ENCODE measurements around the gene CACFD1. TPM values are rescaled to one million over a fixed set of nuclear protein-coding genes. Genes with fewer than 3 reads are reported as not detected.

The CACFD1 gene
- total and polyA plus RNA-seq, 2 of the 4 experiments (the other 2 are of a cell fraction), result 2.0 to 6.6 TPM

DNA sequence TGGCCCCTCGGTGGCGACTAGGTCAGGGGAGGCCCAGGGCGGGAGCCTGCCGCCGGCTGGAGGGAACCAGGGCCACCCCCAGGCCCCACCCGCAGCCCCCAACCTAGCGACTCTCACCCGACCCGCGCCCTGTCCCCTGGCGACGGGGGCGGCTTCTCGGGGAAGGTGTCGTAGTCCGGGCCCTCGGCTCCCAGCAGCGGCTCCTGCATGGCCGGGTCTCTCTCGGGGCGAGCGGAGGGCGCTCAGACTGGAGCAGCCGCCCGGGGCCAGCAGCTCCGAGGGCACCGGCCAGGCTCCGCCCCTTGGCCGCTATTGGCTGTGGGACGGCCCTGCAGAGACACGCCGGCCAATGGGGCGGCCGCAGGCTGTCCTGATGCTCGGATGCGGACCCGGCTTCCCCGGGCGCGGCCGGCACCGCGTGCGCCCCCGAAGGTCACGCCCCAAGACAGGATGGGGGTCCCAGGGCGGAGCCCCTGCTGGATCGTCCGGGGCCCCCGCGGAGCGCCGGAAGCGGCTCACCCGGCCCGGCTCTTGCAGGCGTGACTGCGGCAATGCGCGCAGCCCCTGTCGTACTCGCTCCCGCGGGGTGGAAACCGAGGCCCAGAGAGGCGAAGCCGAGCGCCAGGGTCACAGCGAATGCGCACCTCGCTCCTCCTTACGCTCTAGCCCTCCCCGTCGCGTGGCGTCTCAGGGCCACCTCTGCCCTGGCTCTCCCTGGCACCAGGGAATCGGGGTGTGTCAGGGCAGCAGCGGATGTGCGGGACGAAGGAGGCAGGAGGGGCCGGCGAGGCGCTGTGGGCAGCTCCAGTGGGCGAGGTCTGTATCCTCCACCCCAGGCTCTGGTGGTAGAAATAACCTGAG lies 19.3 kb downstream of the CACFD1 start, which contains the start of gene SLC2A6:
Gene SLC2A6, minus strand, starts transcription at position 249 of the 861 bp plus-strand sequence. Its CDS starts 40 bp downstream, at position 209.
- BruUV-seq (replicated peaks), result no TSS peak
- H3K18ac ChIP-seq (ENCODE audit: low read depth, low read length), result no peak within 1 kb of the TSS
- no peak within 1 kb of the TSS for H4K5ac ChIP-seq (ENCODE audit: low read depth, low read length)
- peak within 1 kb of the TSS; percentile 36 for H3K9ac ChIP-seq (ENCODE audit: low read depth, low read length)
- ChIA-PET CTCF (interaction anchor here (1.1 kb wide), 1 partner anchor 127 kb away, joined by 3 read pairs; no protein-coding TSS in a partner anchor), POLR2A (ENCODE audit: unreplicated experiment) (no interaction called here)
- H3K4ac ChIP-seq (ENCODE audit: low read depth, low read length), result peak within 1 kb of the TSS; percentile 35; the same call in 1 of the 2 replicates
- H2BK5ac ChIP-seq (ENCODE audit: low read depth, low read length, poor library complexity, severe bottlenecking), result no peak within 1 kb of the TSS
- H3K56ac ChIP-seq (ENCODE audit: extremely low read depth, insufficient read depth, low read length), result no peak within 1 kb of the TSS
- no peak within 1 kb of the TSS for H2BK15ac ChIP-seq (ENCODE audit: low read depth, low read length)
- H3K23ac ChIP-seq (ENCODE audit: low read depth, low read length), result peak within 1 kb of the TSS; percentile 70
- no peaks in the 10 kb centered on the region for H3K9me1 ChIP-seq (ENCODE audit: insufficient read depth, low read length)
- H3K14ac ChIP-seq (replicated peaks; ENCODE audit: low read depth, low read length), result peak within 1 kb of the TSS; percentile 66; the same call in 1 of the 2 replicates
- DNase-seq, result peak; percentile 63
- WGBS, 2 experiments (ENCODE audit: extremely low coverage in 2 of 2, insufficient read length in 1 of 2), result 3% methylated on average over 49 of the region's 84 CpGs; no CpG with 5 or more reads in 1 of the 2 experiments
- no peaks in the 10 kb centered on the region for H4K20me1 ChIP-seq (ENCODE audit: insufficient read depth, low read length)
- H3K4me2 ChIP-seq (ENCODE audit: low read depth, low read length), result peak within 1 kb of the TSS; percentile 80
- H4K8ac ChIP-seq (ENCODE audit: low read depth in 2 of 2, low read length in 2 of 2), result peak within 1 kb of the TSS in 1 of 2 experiments; percentile 76; a peak in 2 of 4 replicates
- dilution Hi-C loops (cut with HindIII; ENCODE audit: low sequenced_read_pairs, unreplicated experiment) (no loop called here), in situ Hi-C loops (cut with MboI; ENCODE audit: low sequenced_read_pairs) (loop anchor here (25.0 kb wide), 1 partner anchor 442 kb away; the partner anchor contains the start of gene GTF3C5), intact Hi-C loops (cut with micrococcal nuclease) (no loop called here)
- H2BK120ac ChIP-seq (ENCODE audit: low read depth, low read length), result no peak within 1 kb of the TSS
- H3K36me3 ChIP-seq (ENCODE audit: control insufficient read depth, insufficient read depth, low read length), result no peaks in the 10 kb centered on the region
- H3K9me3 ChIP-seq (ENCODE audit: control insufficient read depth, insufficient read depth, low read length), result no peaks in the 10 kb centered on the region
- H2AK5ac ChIP-seq (ENCODE audit: low read depth, low read length), result peak within 1 kb of the TSS; percentile 28; the same call in 1 of the 2 replicates
- peak; percentile 100 for ATAC-seq (ENCODE audit: low read depth)
- no peak for TF ChIP-seq BHLHE40 (IDR thresholded peaks at IDR 0.05; ENCODE audit: low read depth, low read length)
- peak; percentile 36; the same call in 1 of the 2 replicates for TF ChIP-seq MXI1 (IDR thresholded peaks at IDR 0.05; ENCODE audit: borderline replicate concordance, low read depth, low read length)
- TF ChIP-seq RAD21 (IDR thresholded peaks at IDR 0.05; ENCODE audit: low read length), result no peak
- TF ChIP-seq CHD1 (IDR thresholded peaks at IDR 0.05; ENCODE audit: low read depth, low read length), result no peak
- TF ChIP-seq FOS (IDR thresholded peaks at IDR 0.05; ENCODE audit: low read depth, low read length), result no peak
- no peak within 1 kb of the TSS; the same call in 1 of the 2 replicates for H3K27ac ChIP-seq (ENCODE audit: insufficient read depth, low read length)
- H4K91ac ChIP-seq (ENCODE audit: insufficient read depth, low read depth, low read length), result no peak within 1 kb of the TSS
- no peak within 1 kb of the TSS for H2BK20ac ChIP-seq (ENCODE audit: low read depth, low read length)
- peaks cover 3% of the 10 kb centered on the region; the same call in 1 of the 2 replicates for H3K4me1 ChIP-seq (ENCODE audit: control insufficient read depth, insufficient read depth, low read length)
- H3K79me1 ChIP-seq (ENCODE audit: low read depth in 1 of 2, low read length in 2 of 2), result peaks cover 0 to 10% of the 10 kb centered on the region in 2 experiments; a peak in 1 of 4 replicates
- H3K4me3 ChIP-seq (ENCODE audit: insufficient read depth, low read depth, low read length), result peak within 1 kb of the TSS; percentile 45
- H3K27me3 ChIP-seq (ENCODE audit: control insufficient read depth, insufficient read depth, low read length), result peaks cover 2% of the 10 kb centered on the region; the same call in 1 of the 2 replicates
- H2AFZ ChIP-seq (replicated peaks; ENCODE audit: low read length, poor library complexity), result peak within 1 kb of the TSS; percentile 98
- H2AK9ac ChIP-seq (replicated peaks; ENCODE audit: low read depth, low read length, poor library complexity), result peak within 1 kb of the TSS; percentile 90

Measured in IMR-90 (cell line).